Mesenchymal stem cell (in vitro differentiated cells and primary cell): ENCODE measurements around the gene DIP2C.

Experiments
- DNase-seq: peaks from one replicate; pipeline ENCODE4 v3.0.0-alpha.2; 2013
- H2AFZ ChIP-seq: one replicate; pipeline ENCODE4 v1.6.1; 2013; ENCODE audit warnings: low read depth, mild to moderate bottlenecking, control low read depth, inconsistent platforms, low read length, moderate library complexity
- H2AK5ac ChIP-seq: 2 replicates; pipeline ENCODE4 v1.6.1; 2013; ENCODE audit warnings: low read length, moderate library complexity, mild to moderate bottlenecking, inconsistent platforms; ENCODE audit not compliant: severe bottlenecking
- H2BK120ac ChIP-seq: one replicate; pipeline ENCODE4 v1.6.1; 2013; ENCODE audit warnings: low read depth, mild to moderate bottlenecking, inconsistent platforms, low read length, moderate library complexity
- H2BK12ac ChIP-seq, 2 experiments: one replicate each; pipeline ENCODE4 v1.6.1; 2013; ENCODE audit warnings: inconsistent platforms in 2 of 2, low read length in 2 of 2, mild to moderate bottlenecking in 2 of 2, moderate library complexity in 2 of 2, control low read depth in 1 of 2
- H2BK15ac ChIP-seq: one replicate; pipeline ENCODE4 v1.6.1; 2013; ENCODE audit warnings: mild to moderate bottlenecking, low read depth, inconsistent platforms; ENCODE audit not compliant: poor library complexity, severe bottlenecking
- H2BK5ac ChIP-seq: 2 replicates; pipeline ENCODE4 v1.6.1; 2013; ENCODE audit warnings: low read depth, mild to moderate bottlenecking, low read length, control low read depth, inconsistent platforms; ENCODE audit not compliant: poor library complexity, severe bottlenecking
- H3K14ac ChIP-seq, 2 experiments: one replicate each; pipeline ENCODE4 v1.6.1; 2013; ENCODE audit warnings: inconsistent platforms in 2 of 2, low read length in 2 of 2, control low read depth in 1 of 2, mild to moderate bottlenecking in 1 of 2, moderate library complexity in 1 of 2
- H3K18ac ChIP-seq, 2 experiments: one replicate each; pipeline ENCODE4 v1.6.1; 2013; ENCODE audit warnings: inconsistent platforms in 2 of 2, low read length in 2 of 2, control low read depth in 1 of 2, low read depth in 1 of 2, mild to moderate bottlenecking in 1 of 2
- H3K23ac ChIP-seq, 2 experiments: one replicate each; pipeline ENCODE4 v1.6.1; 2013; ENCODE audit warnings: inconsistent platforms in 2 of 2, low read length in 2 of 2, mild to moderate bottlenecking in 2 of 2, moderate library complexity in 2 of 2, control low read depth in 1 of 2
- H3K27ac ChIP-seq: 2 replicates; pipeline ENCODE4 v1.5.1; 2013; ENCODE audit warnings: mild to moderate bottlenecking, moderate library complexity, low read length, control low read depth, inconsistent platforms; ENCODE audit not compliant: poor library complexity, severe bottlenecking
- H3K27me3 ChIP-seq, 2 experiments: 2 replicates each; pipeline versions ENCODE4 v1.6.1 to v1.7.0; 2013; ENCODE audit warnings: low read length in 2 of 2, mild to moderate bottlenecking in 2 of 2, moderate library complexity in 2 of 2, control low read depth in 1 of 2, inconsistent platforms in 1 of 2; ENCODE audit not compliant: control insufficient read depth in 1 of 2, insufficient read depth in 1 of 2
- H3K36me3 ChIP-seq, 2 experiments: 2 replicates each; pipeline versions ENCODE4 v1.6.1 to v1.7.0; 2013; ENCODE audit warnings: low read length in 2 of 2, control low read depth in 1 of 2, inconsistent platforms in 1 of 2, low read depth in 1 of 2, mild to moderate bottlenecking in 1 of 2; ENCODE audit not compliant: insufficient read depth in 2 of 2, control insufficient read depth in 1 of 2
- H3K4ac ChIP-seq, 2 experiments: one replicate each; pipeline ENCODE4 v1.6.1; 2013; ENCODE audit warnings: inconsistent platforms in 2 of 2, low read length in 2 of 2, mild to moderate bottlenecking in 2 of 2, moderate library complexity in 2 of 2, control low read depth in 1 of 2, low read depth in 1 of 2
- H3K4me1 ChIP-seq: 2 replicates; pipeline ENCODE4 v1.6.1; 2013; ENCODE audit warnings: low read depth, low read length, control low read depth; ENCODE audit not compliant: control insufficient read depth, insufficient read depth
- H3K4me2 ChIP-seq: 2 replicates; pipeline ENCODE4 v1.6.1; 2013; ENCODE audit warnings: low read length, mild to moderate bottlenecking, inconsistent platforms; ENCODE audit not compliant: poor library complexity, severe bottlenecking
- H3K4me3 ChIP-seq, 2 experiments: 2 replicates each; pipeline versions ENCODE4 v1.5.1 to v1.7.0; 2013; ENCODE audit warnings: low read length in 2 of 2, mild to moderate bottlenecking in 2 of 2, control low read depth in 1 of 2, low read depth in 1 of 2; ENCODE audit not compliant: insufficient read depth in 1 of 2
- H3K79me1 ChIP-seq: replicated peaks from 2 replicates; pipeline ENCODE4 v1.6.1; 2013; ENCODE audit warnings: mild to moderate bottlenecking, control low read depth, low read length, inconsistent platforms; ENCODE audit not compliant: poor library complexity, severe bottlenecking
- H3K9ac ChIP-seq: 2 replicates; pipeline ENCODE4 v1.7.0; 2013; ENCODE audit warnings: mild to moderate bottlenecking, low read length, moderate library complexity
- H3K9me3 ChIP-seq: 2 replicates; pipeline ENCODE4 v1.7.0; 2013; ENCODE audit warnings: mild to moderate bottlenecking, low read length; ENCODE audit not compliant: control insufficient read depth
- H4K8ac ChIP-seq: one replicate; pipeline ENCODE4 v1.6.1; 2013; ENCODE audit warnings: inconsistent platforms, mild to moderate bottlenecking, low read length, moderate library complexity
- H4K91ac ChIP-seq: one replicate; pipeline ENCODE4 v1.6.1; 2013; ENCODE audit warnings: mild to moderate bottlenecking, low read length, inconsistent platforms
- WGBS: methylation state at CpG from one replicate; pipeline ENCODE4 v1.1.7; 2013; ENCODE audit warnings: mixed read lengths; 5-methylcytosine and 5-hydroxymethylcytosine counted together

Gene DIP2C

GRCh38 chr10:604716-605631 is 84.5 kb downstream of the DIP2C start:
- Histone ChIP-seq H3K18ac (peak overlapping the region in 1 of 2 experiments; percentile 60), H4K8ac (no peak overlapping the region), H3K9me3 (no peaks in the 10 kb centered on the region), H3K14ac (no peak overlapping the region), H3K79me1 (peaks cover 40% of the 10 kb centered on the region), H2AK5ac (no peak overlapping the region), H3K4me3 (no peak overlapping the region), H3K9ac (no peak overlapping the region), H2BK5ac (no peak overlapping the region), H3K23ac (no peak overlapping the region), H3K36me3 (peaks cover 0 to 8% of the 10 kb centered on the region in 2 experiments), H3K4ac (no peak overlapping the region), H4K91ac (no peak overlapping the region), H2BK12ac (no peak overlapping the region), H2BK15ac (no peak overlapping the region), H3K27me3 (no peaks in the 10 kb centered on the region), H3K4me1 (peaks cover 25% of the 10 kb centered on the region), H2BK120ac (no peak overlapping the region), H3K4me2 (no peak overlapping the region), H2AFZ (no peak overlapping the region), H3K27ac (no peak overlapping the region)
- 95% methylated on average over 21 of the region's 21 CpGs for WGBS
- no peak for DNase-seq

- peaks cover 32% of the 10 kb centered on the region for H3K4me1 ChIP-seq
- peaks cover 44% of the 10 kb centered on the region for H3K79me1 ChIP-seq
- no peak overlapping the region for H3K14ac ChIP-seq
- H3K36me3 ChIP-seq, result peaks cover 0 to 8% of the 10 kb centered on the region in 2 experiments
- H4K8ac ChIP-seq, result no peak overlapping the region
- no peak overlapping the region for H2AK5ac ChIP-seq
- H3K27ac ChIP-seq, result no peak overlapping the region
- H2BK5ac ChIP-seq, result no peak overlapping the region
- no peak for DNase-seq
- H2BK120ac ChIP-seq, result no peak overlapping the region
- no peak overlapping the region for H4K91ac ChIP-seq
- H3K4me3 ChIP-seq, result no peak overlapping the region
- peak overlapping the region in 1 of 2 experiments; percentile 38 for H3K18ac ChIP-seq
- H2AFZ ChIP-seq, result no peak overlapping the region
- no peak overlapping the region for H3K23ac ChIP-seq
- H3K4ac ChIP-seq, result no peak overlapping the region
- no peak overlapping the region for H3K9ac ChIP-seq
- H2BK12ac ChIP-seq, result no peak overlapping the region
- H3K4me2 ChIP-seq, result no peak overlapping the region
- no peaks in the 10 kb centered on the region for H3K27me3 ChIP-seq
- no peaks in the 10 kb centered on the region for H3K9me3 ChIP-seq
- no peak overlapping the region for H2BK15ac ChIP-seq
- WGBS, result 84% methylated on average over 6 of the region's 6 CpGs
These were observed 85.7 kb downstream of the DIP2C start for GRCh38 chr10:603745-604144.

- Histone ChIP-seq H3K4me3 (no peak overlapping the region), H3K14ac (no peak overlapping the region), H3K4ac (no peak overlapping the region), H3K9me3 (no peaks in the 10 kb centered on the region), H2AK5ac (peak overlapping the region; percentile 31), H3K4me1 (peaks cover 38% of the 10 kb centered on the region), H4K91ac (peak overlapping the region; percentile 52), H3K23ac (no peak overlapping the region), H2BK5ac (no peak overlapping the region), H2BK120ac (no peak overlapping the region), H3K18ac (peak overlapping the region in 1 of 2 experiments; percentile 44), H2AFZ (no peak overlapping the region), H2BK15ac (no peak overlapping the region), H3K36me3 (peaks cover 0 to 8% of the 10 kb centered on the region in 2 experiments), H3K27ac (no peak overlapping the region), H2BK12ac (peak overlapping the region in 1 of 2 experiments; percentile 87), H3K79me1 (peaks cover 47% of the 10 kb centered on the region), H3K27me3 (no peaks in the 10 kb centered on the region), H3K4me2 (no peak overlapping the region), H4K8ac (peak overlapping the region; percentile 43), H3K9ac (no peak overlapping the region)
- WGBS, result 93% methylated on average over 16 of the region's 18 CpGs
- DNase-seq, result no peak
These were observed 87.0 kb downstream of the DIP2C start for GRCh38 chr10:602391-603005.

GRCh38 chr10:601660-601963 is 87.9 kb downstream of the DIP2C start:
- Histone ChIP-seq H3K4me1 (peaks cover 42% of the 10 kb centered on the region), H2BK15ac (no peak overlapping the region), H4K91ac (peak overlapping the region; percentile 44), H2AK5ac (peak overlapping the region; percentile 90), H3K9ac (no peak overlapping the region), H3K36me3 (peaks cover 0 to 9% of the 10 kb centered on the region in 2 experiments), H4K8ac (peak overlapping the region; percentile 94), H2BK120ac (no peak overlapping the region), H3K4ac (peak overlapping the region; percentile 24 to 66), H3K9me3 (no peaks in the 10 kb centered on the region), H2BK12ac (peak overlapping the region; percentile 23 to 87), H2AFZ (no peak overlapping the region), H3K14ac (peak overlapping the region in 1 of 2 experiments; percentile 37), H3K27ac (no peak overlapping the region), H3K79me1 (peaks cover 51% of the 10 kb centered on the region), H3K4me3 (no peak overlapping the region), H3K18ac (peak overlapping the region; percentile 11 to 92), H3K23ac (no peak overlapping the region), H3K27me3 (no peaks in the 10 kb centered on the region), H3K4me2 (no peak overlapping the region), H2BK5ac (no peak overlapping the region)
- no peak for DNase-seq
- 88% methylated on average over 12 of the region's 12 CpGs for WGBS
